DMS114 treated with DMSO at 0.1 percent for 48 hours (cell line): ENCODE measurements around the gene CYTIP.

Source experiments
- DNase-seq: peaks from one replicate; lab custom pipeline; 2025; ENCODE audit not compliant: unreplicated experiment; lab: John Stamatoyannopoulos, UW

CYTIP gene

GRCh38 chr2:157465554-157465953 lies 21.7 kb upstream of the CYTIP start:
- no peak for DNase-seq

- DNase-seq = no peak
Measured at GRCh38 chr2:157463002-157463401, 19.1 kb upstream of the CYTIP start.

GRCh38 chr2:157460897-157461296 lies 17.0 kb upstream of the CYTIP start:
- DNase-seq = no peak

GRCh38 chr2:157460384-157460837 lies 16.5 kb upstream of the CYTIP start:
- no peak for DNase-seq

- no peak for DNase-seq
Measured at GRCh38 chr2:157459486-157459885, 15.6 kb upstream of the CYTIP start.

GRCh38 chr2:157447741-157448140 lies 3.9 kb upstream of the CYTIP start:
- DNase-seq = no peak

GRCh38 chr2:157447031-157447430 lies 3.1 kb upstream of the CYTIP start:
- no peak for DNase-seq

- no peak for DNase-seq
Measured at GRCh38 chr2:157444641-157445040, 752 bp upstream of the CYTIP start.

GRCh38 chr2:157443090-157443489 lies 799 bp downstream of the CYTIP start:
- no peak for DNase-seq

GRCh38 chr2:157442636-157443035 lies 1.3 kb downstream of the CYTIP start:
- DNase-seq = no peak

- DNase-seq = no peak
Measured at GRCh38 chr2:157442191-157442590, 1.7 kb downstream of the CYTIP start.

GRCh38 chr2:157441072-157441454 lies 2.8 kb downstream of the CYTIP start:
- no peak for DNase-seq

- DNase-seq = no peak
Measured at GRCh38 chr2:157440404-157441071, 3.4 kb downstream of the CYTIP start.

- no peak for DNase-seq
Measured at GRCh38 chr2:157439824-157440186, 4.1 kb downstream of the CYTIP start.

- DNase-seq = no peak
Measured at GRCh38 chr2:157438863-157439823, 4.7 kb downstream of the CYTIP start.

GRCh38 chr2:157433394-157433793 lies 10.5 kb downstream of the CYTIP start:
- no peak for DNase-seq

GRCh38 chr2:157432475-157433106 lies 11.3 kb downstream of the CYTIP start:
- no peak for DNase-seq

- DNase-seq = no peak
Measured at GRCh38 chr2:157431176-157431575, 12.7 kb downstream of the CYTIP start.

GRCh38 chr2:157428500-157429175 lies 15.3 kb downstream of the CYTIP start:
- DNase-seq = no peak

GRCh38 chr2:157427922-157428303 lies 16.0 kb downstream of the CYTIP start:
- no peak for DNase-seq
